Calu3 (cell line): Measurements from ENCODE around the gene AUH. TPM values are rescaled to one million over a fixed set of nuclear protein-coding genes. Genes with fewer than 3 reads are reported as not detected.

ENCODE experiments used
- BruUV-seq: library from RNA; stranded (reverse); fragments of 400-500 nt; replicated peaks from 2 replicates; lab custom pipeline; 2021; lab: Mats Ljungman, UMichigan
- CTCF ChIA-PET: fragments of 300-600 bp; sonication (Branson Sonifier 250); formaldehyde crosslinking; loops from one replicate; lab custom pipeline; 2022; ENCODE audit warnings: antibody characterized with exemption; lab: Charles Lee
- DNase-seq: peaks from one replicate; pipeline ENCODE4 v3.0.0; 2022
- H3K27ac Mint-ChIP-seq: one replicate; pipeline ENCODE4 v1.8.0; 2022; ENCODE audit warnings: mixed read lengths; ENCODE audit not compliant: unreplicated experiment
- H3K27me3 Mint-ChIP-seq: one replicate; pipeline ENCODE4 v1.8.0; 2022; ENCODE audit warnings: mixed read lengths; ENCODE audit not compliant: unreplicated experiment
- H3K36me3 Mint-ChIP-seq: one replicate; pipeline ENCODE4 v1.8.0; 2022; ENCODE audit warnings: mild to moderate bottlenecking, moderate library complexity, mixed read lengths; ENCODE audit not compliant: insufficient read depth, unreplicated experiment
- H3K4me1 Mint-ChIP-seq: one replicate; pipeline ENCODE4 v1.8.0; 2022; ENCODE audit warnings: mild to moderate bottlenecking, low read depth, mixed read lengths; ENCODE audit not compliant: unreplicated experiment
- H3K4me3 Mint-ChIP-seq: one replicate; pipeline ENCODE4 v1.8.0; 2022; ENCODE audit warnings: mild to moderate bottlenecking, low read depth, moderate library complexity, mixed read lengths; ENCODE audit not compliant: unreplicated experiment
- H3K9me3 Mint-ChIP-seq: one replicate; pipeline ENCODE4 v1.8.0; 2022; ENCODE audit warnings: low read depth, mixed read lengths; ENCODE audit not compliant: unreplicated experiment
- intact Hi-C: fragments of 100-400 bp; cut with micrococcal nuclease; formaldehyde crosslinking; loops from one replicate; pipeline ENCODE4 v1.10.0; 2022; ENCODE audit not compliant: unreplicated experiment
- total RNA-seq: library from RNA; stranded (reverse); gene quantifications from 2 replicates; pipeline ENCODE4 v1.2.3, GENCODE V29; 2022
- TF ChIP-seq, protein P1 (sequence below): fragments of 200-600 bp; IDR thresholded peaks from one replicate; pipeline ENCODE4 v1.8.0; 2022; ENCODE audit warnings: antibody characterized with exemption; ENCODE audit not compliant: unreplicated experiment

AUH gene
- total RNA-seq, 1 experiment from 2014 or later: 13.4 TPM

DNA sequence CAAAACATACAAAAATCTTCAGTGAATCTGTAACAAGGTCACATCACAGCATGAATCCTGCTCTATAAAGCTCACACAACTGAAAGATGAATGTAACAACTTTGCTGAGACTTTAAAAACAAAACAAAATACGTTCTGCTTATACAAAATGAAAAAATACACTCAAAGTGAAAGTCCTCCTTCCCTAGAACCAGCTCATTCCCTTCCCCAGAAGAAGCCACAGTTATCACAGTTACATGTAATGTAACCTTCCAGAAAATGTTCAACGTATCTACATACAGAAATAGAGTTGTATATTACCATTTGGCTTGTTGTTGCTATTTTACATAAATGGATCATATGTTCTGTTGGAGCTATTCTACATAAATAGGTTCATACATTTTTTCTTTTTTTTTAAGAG, 2.6 kb downstream of the AUH start:
- Mint-ChIP-seq H3K4me3 (no peak overlapping the region), H3K27me3 (no peaks in the 10 kb centered on the region), H3K27ac (no peak overlapping the region), H3K9me3 (no peaks in the 10 kb centered on the region), H3K4me1 (peaks cover 26% of the 10 kb centered on the region), H3K36me3 (peaks cover 17% of the 10 kb centered on the region)
- BruUV-seq: no TSS peak
- intact Hi-C loops: loop anchor here (10.0 kb wide), 1 partner anchor 66 kb away; the partner anchor contains the start of gene NFIL3
- TF ChIP-seq, protein P1, sequence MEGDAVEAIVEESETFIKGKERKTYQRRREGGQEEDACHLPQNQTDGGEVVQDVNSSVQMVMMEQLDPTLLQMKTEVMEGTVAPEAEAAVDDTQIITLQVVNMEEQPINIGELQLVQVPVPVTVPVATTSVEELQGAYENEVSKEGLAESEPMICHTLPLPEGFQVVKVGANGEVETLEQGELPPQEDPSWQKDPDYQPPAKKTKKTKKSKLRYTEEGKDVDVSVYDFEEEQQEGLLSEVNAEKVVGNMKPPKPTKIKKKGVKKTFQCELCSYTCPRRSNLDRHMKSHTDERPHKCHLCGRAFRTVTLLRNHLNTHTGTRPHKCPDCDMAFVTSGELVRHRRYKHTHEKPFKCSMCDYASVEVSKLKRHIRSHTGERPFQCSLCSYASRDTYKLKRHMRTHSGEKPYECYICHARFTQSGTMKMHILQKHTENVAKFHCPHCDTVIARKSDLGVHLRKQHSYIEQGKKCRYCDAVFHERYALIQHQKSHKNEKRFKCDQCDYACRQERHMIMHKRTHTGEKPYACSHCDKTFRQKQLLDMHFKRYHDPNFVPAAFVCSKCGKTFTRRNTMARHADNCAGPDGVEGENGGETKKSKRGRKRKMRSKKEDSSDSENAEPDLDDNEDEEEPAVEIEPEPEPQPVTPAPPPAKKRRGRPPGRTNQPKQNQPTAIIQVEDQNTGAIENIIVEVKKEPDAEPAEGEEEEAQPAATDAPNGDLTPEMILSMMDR: no peak
- CTCF ChIA-PET: no interaction called here
- DNase-seq: no peak

DNA sequence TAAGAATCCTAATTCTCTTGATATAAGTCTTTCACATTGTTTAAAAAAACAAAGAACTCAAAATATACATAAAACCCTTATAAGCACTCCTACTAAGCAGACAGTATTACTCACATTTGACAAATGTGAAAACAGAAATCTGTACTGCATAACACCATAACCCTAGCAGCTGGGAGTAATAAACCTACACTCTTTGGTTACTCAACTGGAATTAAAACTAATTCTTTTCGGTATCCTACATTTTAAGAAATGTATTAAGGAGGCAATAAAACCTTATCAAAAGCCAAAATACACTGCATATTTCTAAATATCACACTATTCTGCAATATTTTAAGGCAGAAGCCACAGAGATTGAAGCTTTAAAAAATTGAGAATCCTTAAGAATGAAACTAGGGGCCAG, 6.8 kb downstream of the AUH start:
- CTCF ChIA-PET: interaction anchor here (0.7 kb wide), 1 partner anchor 9 kb away, joined by 4 read pairs; no protein-coding TSS in a partner anchor
- Mint-ChIP-seq H3K4me1 (peaks cover 15% of the 10 kb centered on the region), H3K27ac (no peak overlapping the region), H3K27me3 (no peaks in the 10 kb centered on the region), H3K9me3 (no peaks in the 10 kb centered on the region), H3K4me3 (no peak overlapping the region), H3K36me3 (no peaks in the 10 kb centered on the region)
- no TSS peak for BruUV-seq
- TF ChIP-seq, protein P1: no peak
- no peak for DNase-seq
- intact Hi-C loops: loop anchor here (10.0 kb wide), 1 partner anchor 70 kb away; the partner anchor contains the start of gene NFIL3

DNA sequence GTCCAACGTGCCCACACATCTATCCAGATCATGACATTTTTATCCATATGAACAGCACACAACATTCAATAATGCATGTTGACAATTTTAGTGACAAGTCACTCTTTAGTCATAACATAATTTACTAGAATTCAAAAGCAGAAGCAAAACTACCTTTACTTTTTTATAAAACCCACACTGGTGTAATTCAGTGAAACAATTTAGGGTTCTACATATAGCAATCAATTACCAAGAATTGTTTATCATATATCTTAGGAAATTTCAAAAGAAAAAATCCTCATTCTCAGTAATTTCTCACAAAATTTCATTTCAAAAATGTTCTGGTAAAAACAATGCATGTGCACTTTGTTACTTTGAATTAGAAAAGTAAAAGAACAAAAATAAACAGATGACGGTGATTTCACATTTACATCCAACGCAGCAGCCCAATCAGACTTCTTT, 12.6 kb downstream of the AUH start:
- Mint-ChIP-seq H3K4me3 (no peak overlapping the region), H3K4me1 (no peaks in the 10 kb centered on the region), H3K36me3 (no peaks in the 10 kb centered on the region), H3K9me3 (no peaks in the 10 kb centered on the region), H3K27me3 (no peaks in the 10 kb centered on the region), H3K27ac (no peak overlapping the region)
- CTCF ChIA-PET: no interaction called here
- BruUV-seq: no TSS peak
- DNase-seq: no peak
- intact Hi-C loops: no loop called here
- TF ChIP-seq, protein P1: no peak

DNA sequence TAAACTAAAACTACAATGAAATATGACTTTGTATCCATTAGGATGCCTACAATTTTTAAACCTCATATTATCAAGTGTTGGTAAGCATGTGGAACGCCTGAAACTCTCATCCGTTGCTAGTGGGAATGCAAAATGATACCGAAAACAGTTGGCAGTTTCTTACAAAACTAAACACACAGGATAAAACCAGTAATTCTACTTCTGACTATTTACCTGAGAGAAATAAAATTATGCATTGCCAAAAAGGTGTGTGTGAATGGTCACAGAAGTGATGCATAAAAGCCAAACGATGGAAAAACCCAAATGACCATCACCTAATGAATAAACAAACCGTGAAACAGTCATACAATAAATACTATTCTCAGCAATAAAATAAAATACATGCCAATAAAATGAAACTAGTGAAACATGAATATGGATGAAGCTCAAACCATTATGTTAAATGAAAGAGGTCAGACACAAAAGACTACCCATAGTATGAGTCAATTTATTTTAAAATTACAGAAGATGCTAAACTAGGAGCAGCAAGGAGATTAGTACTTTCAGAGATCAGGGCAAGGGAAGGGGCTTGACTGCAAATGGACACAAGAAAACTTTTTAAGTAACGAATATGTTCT, 13.4 kb downstream of the AUH start:
- Mint-ChIP-seq H3K27ac (no peak overlapping the region), H3K4me3 (no peak overlapping the region), H3K9me3 (no peaks in the 10 kb centered on the region), H3K4me1 (peaks cover 1% of the 10 kb centered on the region), H3K36me3 (no peaks in the 10 kb centered on the region), H3K27me3 (no peaks in the 10 kb centered on the region)
- TF ChIP-seq, protein P1: no peak
- no peak for DNase-seq
- CTCF ChIA-PET: no interaction called here
- intact Hi-C loops: no loop called here
- BruUV-seq: no TSS peak
